ENCODE results near the gene HDGFL2. TPM values are rescaled to one million over a fixed set of nuclear protein-coding genes. Genes with fewer than 3 reads are reported as not detected.

Gene HDGFL2
- total RNA-seq, 1 donor from 2014 or later, result 35.0 TPM

DNA sequence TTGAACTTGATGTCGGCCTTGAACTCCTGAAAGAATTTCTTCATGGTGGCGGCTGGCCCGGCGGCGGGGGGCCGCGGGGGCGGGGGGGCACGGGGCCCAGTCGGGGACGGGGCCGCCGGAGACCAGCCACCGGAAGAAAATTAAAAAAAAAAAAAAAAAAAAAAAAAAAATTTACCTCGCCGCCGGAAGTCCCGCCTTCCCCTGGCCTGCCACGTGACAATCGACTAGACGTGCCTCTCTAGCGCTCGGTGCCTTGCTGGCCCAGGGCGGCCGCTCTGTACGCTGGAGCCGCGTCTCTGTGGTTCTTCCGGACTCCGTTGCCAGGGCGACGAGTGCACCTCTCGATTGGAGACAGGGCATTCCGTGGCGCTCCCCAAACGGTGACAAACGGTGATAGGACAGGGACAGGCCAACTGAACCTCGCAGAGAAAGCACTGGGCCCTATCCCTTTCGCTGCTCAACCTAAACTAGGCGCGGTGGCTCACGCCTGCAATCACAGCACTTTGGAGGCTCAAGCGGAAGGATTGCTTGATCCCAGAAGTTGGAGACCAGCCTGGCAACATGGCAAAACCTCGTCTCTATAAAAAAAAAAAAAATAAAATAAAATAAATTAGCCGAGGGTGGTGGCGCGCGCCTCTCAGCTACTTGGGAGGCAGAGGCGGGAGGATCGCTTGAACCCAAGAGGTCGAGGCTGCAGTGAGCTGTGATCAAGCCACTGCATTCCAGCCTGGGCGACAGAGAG is 14.3 kb upstream of the HDGFL2 start, which contains the start of gene UBXN6:
Gene UBXN6, minus strand, starts transcription at position 141 of the 742 bp plus-strand sequence. Its CDS starts 97 bp downstream, at position 44.
- TF ChIP-seq, protein P1, sequence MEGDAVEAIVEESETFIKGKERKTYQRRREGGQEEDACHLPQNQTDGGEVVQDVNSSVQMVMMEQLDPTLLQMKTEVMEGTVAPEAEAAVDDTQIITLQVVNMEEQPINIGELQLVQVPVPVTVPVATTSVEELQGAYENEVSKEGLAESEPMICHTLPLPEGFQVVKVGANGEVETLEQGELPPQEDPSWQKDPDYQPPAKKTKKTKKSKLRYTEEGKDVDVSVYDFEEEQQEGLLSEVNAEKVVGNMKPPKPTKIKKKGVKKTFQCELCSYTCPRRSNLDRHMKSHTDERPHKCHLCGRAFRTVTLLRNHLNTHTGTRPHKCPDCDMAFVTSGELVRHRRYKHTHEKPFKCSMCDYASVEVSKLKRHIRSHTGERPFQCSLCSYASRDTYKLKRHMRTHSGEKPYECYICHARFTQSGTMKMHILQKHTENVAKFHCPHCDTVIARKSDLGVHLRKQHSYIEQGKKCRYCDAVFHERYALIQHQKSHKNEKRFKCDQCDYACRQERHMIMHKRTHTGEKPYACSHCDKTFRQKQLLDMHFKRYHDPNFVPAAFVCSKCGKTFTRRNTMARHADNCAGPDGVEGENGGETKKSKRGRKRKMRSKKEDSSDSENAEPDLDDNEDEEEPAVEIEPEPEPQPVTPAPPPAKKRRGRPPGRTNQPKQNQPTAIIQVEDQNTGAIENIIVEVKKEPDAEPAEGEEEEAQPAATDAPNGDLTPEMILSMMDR (IDR thresholded peaks at IDR 0.05; ENCODE audit: insufficient read depth, low read length, severe bottlenecking), result no peak
- Histone ChIP-seq H3K4me3 (ENCODE audit: low read depth, low read length) (peak within 1 kb of the TSS; percentile 70), H3K36me3 (ENCODE audit: control insufficient read depth, insufficient read depth, low read length) (peaks cover 15% of the 10 kb centered on the region), H3K27me3 (ENCODE audit: control insufficient read depth, insufficient read depth, low read length) (no peaks in the 10 kb centered on the region)
- FAIRE-seq (no peak), DNase-seq (ENCODE audit: low read depth) (peak; percentile 87)

DNA sequence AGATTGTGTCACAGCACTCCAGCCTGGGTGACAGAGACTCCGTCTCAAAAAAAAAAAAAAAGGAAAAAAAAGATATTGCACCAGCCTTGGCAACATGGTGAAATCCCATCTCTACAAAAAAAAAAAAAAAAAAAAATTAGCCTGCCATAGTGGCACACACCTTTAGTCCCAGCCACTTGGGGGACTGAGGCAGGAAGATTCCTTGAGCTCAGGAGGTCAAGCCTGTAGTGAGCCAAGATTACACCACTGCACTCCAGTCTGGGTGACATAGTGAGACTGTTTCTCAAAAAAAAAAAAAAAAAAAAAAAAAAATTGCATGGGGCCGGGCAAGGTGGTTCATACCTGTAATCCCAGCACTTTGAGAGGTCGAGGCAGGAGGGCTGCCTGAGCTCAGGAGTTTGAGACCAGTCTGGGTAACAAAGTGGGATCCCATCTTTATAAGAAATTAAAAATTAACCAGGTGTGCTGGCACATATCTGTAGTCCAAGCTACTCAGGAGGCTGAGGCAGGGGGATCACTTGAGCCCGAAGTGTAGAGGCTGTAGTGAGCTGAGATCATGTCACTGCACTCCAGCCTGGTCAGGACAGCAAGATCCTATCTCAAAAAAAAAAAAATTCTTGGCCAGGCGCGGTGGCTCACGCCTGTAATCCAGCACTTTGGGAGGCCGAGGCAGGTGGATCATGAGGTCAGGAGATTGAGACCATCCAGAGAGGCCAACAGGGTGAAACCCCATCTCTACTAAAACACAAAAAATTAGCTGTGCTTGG is 7.1 kb upstream of the HDGFL2 start:
- H3K27me3 ChIP-seq (ENCODE audit: control insufficient read depth, insufficient read depth, low read length), result no peaks in the 10 kb centered on the region
- FAIRE-seq, result no peak
- TF ChIP-seq, protein P1 (IDR thresholded peaks at IDR 0.05; ENCODE audit: insufficient read depth, low read length, severe bottlenecking), result no peak
- H3K4me3 ChIP-seq (ENCODE audit: low read depth, low read length), result no peak overlapping the region
- DNase-seq (ENCODE audit: low read depth), result no peak
- no peaks in the 10 kb centered on the region for H3K36me3 ChIP-seq (ENCODE audit: control insufficient read depth, insufficient read depth, low read length)

DNA sequence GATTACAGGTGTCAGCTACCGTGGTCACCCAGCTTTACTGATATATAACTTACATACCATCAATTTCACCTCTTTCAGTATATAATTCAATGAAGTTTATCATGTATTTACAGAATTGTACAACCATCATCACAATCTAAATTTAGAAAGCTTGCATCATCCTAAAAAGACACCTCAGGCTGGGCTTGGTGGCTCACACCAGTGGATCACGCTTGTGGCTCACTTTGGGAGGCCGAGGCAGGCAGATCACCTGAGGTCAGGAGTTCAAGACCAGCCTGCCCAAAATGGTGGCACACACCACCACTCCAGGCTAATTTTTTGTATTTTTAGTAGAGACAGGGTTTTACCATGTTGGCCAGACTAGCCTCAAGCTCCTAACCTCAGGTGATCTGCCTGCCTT is 4.3 kb upstream of the HDGFL2 start:
- H3K27me3 ChIP-seq (ENCODE audit: control insufficient read depth, insufficient read depth, low read length), result no peaks in the 10 kb centered on the region
- no peaks in the 10 kb centered on the region for H3K36me3 ChIP-seq (ENCODE audit: control insufficient read depth, insufficient read depth, low read length)
- TF ChIP-seq, protein P1 (IDR thresholded peaks at IDR 0.05; ENCODE audit: insufficient read depth, low read length, severe bottlenecking), result no peak
- no peak for DNase-seq (ENCODE audit: low read depth)
- no peak overlapping the region for H3K4me3 ChIP-seq (ENCODE audit: low read depth, low read length)
- FAIRE-seq, result no peak

DNA sequence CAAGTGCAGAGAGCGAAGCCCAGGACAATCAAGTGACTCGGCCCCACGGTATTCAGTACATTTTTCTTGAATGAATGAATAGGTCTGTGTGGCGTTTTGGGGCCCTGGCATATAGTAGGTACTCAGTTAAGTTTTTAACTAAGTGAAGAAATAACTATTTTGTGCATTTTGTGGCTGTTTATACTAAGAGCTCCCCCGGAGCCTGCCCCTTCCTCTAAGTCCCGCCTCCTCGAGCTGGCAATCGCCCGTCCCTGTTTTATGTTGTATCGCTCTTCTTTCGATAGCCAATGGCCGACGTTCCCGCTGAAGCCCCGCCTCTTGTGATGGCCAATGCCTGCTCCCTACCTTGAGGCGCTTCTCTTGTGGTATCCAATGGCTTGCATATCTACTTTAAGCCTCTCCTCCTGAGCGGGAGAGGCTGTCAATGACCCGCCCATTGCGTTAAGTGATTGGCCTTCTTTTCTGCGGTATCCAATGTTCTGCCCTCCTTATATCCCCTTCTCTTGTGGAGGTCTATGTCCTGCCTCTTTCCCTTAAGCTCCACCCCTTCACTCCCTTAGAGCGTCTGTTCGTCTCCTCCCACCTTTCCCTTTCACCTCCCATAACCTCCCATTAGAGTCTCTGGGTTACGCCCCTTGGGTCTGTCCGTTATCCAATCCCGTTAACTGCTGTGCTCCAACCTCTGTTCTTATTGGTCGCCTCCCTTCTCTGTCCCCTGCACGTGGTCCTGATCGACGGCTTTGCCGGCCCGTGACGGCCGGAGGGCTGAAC is 509 bp upstream of the HDGFL2 start:
- Histone ChIP-seq H3K36me3 (ENCODE audit: control insufficient read depth, insufficient read depth, low read length) (peaks cover 7% of the 10 kb centered on the region), H3K27me3 (ENCODE audit: control insufficient read depth, insufficient read depth, low read length) (no peaks in the 10 kb centered on the region), H3K4me3 (ENCODE audit: low read depth, low read length) (peak overlapping the region; percentile 48)
- TF ChIP-seq, protein P1 (IDR thresholded peaks at IDR 0.05; ENCODE audit: insufficient read depth, low read length, severe bottlenecking), result no peak
- FAIRE-seq, result peak; percentile 98
- peak; percentile 100 for DNase-seq (ENCODE audit: low read depth)

DNA sequence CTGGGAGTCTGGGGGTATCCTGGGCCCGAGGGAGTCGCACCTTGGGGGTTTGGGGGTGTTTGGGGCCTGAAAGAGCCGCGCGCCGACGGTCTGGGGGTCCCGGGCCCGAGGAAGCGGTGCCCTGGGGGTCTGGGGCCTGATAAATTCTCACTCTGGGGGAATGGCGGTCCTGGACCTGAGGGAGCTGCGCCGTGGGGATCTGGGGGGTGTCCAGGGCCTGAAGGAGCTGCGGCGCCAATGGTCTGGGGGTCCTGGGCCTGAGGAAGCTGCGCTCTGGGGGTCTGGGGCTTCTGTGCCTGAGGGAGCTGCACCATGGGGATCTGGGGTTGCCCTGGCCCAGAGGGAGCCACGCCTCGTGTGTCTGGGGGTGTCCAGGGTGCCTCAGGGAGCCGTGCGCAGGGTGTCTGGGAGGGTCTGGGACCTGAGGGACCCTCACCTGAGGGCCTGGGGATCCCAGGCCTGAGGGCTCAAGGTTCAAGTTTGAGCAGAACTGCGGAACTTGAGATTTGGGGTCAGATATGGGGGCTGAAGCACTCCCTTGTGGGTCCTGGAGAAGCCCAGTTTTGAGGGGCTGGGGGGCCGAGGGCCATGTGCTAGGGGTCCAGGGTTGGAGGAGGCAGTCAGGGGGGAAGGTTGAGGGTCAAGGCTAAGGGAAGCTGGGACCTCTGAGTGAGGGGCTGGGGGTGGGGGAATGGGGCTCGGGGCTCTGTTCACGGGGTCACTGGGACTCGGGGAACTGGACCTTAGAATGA is 1.1 kb downstream of the HDGFL2 start:
- Histone ChIP-seq H3K36me3 (ENCODE audit: control insufficient read depth, insufficient read depth, low read length) (peaks cover 12% of the 10 kb centered on the region), H3K4me3 (ENCODE audit: low read depth, low read length) (peak overlapping the region; percentile 78), H3K27me3 (ENCODE audit: control insufficient read depth, insufficient read depth, low read length) (no peaks in the 10 kb centered on the region)
- no peak for FAIRE-seq
- TF ChIP-seq, protein P1 (IDR thresholded peaks at IDR 0.05; ENCODE audit: insufficient read depth, low read length, severe bottlenecking), result no peak
- DNase-seq (ENCODE audit: low read depth), result no peak
